Right atrium auricular region (tissue), 2 donors: ENCODE results near the gene SORCS1. TPM values are rescaled to one million over a fixed set of nuclear protein-coding genes. Genes with fewer than 3 reads are reported as not detected.

Source experiments
- DNase-seq: peaks from one replicate; pipeline ENCODE4 v3.0.0-alpha.2; 2019; ENCODE audit warnings: low spot score
- H3K27ac ChIP-seq, 2 donors: fragments of 200-600 bp; sonication (generic); 1 replicate in 1 of 2; 2 replicates in 1 of 2; pipeline ENCODE4 v1.5.1; 2016 to 2019
- H3K27me3 ChIP-seq, 2 donors: fragments of 200-600 bp; sonication (generic); one replicate each; pipeline versions ENCODE4 v1.5.1 to v1.6.0; 2017 to 2019
- H3K36me3 ChIP-seq: fragments of 200-600 bp; sonication (generic); one replicate; pipeline ENCODE4 v1.5.1; 2016
- H3K4me1 ChIP-seq, 2 donors: fragments of 200-600 bp; sonication (generic); one replicate each; pipeline versions ENCODE4 v1.5.1 to v1.6.0; 2017 to 2019
- H3K4me3 ChIP-seq, 2 donors: fragments of 200-600 bp; sonication (generic); 1 replicate in 1 of 2; 2 replicates in 1 of 2; pipeline ENCODE4 v1.5.1; 2017 to 2019; ENCODE audit warnings: mild to moderate bottlenecking in 1 of 2, moderate library complexity in 1 of 2
- H3K9me3 ChIP-seq, 2 donors: fragments of 200-600 bp; sonication (generic); one replicate each; pipeline ENCODE4 v1.5.1; 2019
- CTCF ChIP-seq, 2 donors: fragments of 200-600 bp; sonication (generic); IDR thresholded peaks; one replicate each; pipeline ENCODE4 v1.5.1; 2019; ENCODE audit warnings: antibody characterized with exemption in 2 of 2
- total RNA-seq, 2 donors: library from RNA; depleted of rRNA; stranded (reverse); fragments of >200 nt; gene quantifications; one replicate each; pipeline ENCODE4 v1.1.0, GENCODE V29; 2016

SORCS1 gene
- total RNA-seq, 2 donors from 2014 or later = 1.6 to 4.2 TPM

- Histone ChIP-seq H3K27ac (no peak overlapping the region), H3K4me3 (no peak overlapping the region), H3K36me3 (no peaks in the 10 kb centered on the region), H3K4me1 (no peaks in the 10 kb centered on the region), H3K27me3 (no peaks in the 10 kb centered on the region), H3K9me3 (no peaks in the 10 kb centered on the region)
- no peak for DNase-seq
- TF ChIP-seq CTCF (IDR thresholded peaks at IDR 0.05) = no peak
Measured at GRCh38 chr10:106910666-106911065, 253.8 kb downstream of the SORCS1 start.

- Histone ChIP-seq H3K27ac (no peak overlapping the region), H3K36me3 (no peaks in the 10 kb centered on the region), H3K9me3 (no peaks in the 10 kb centered on the region), H3K27me3 (no peaks in the 10 kb centered on the region), H3K4me3 (no peak overlapping the region), H3K4me1 (no peaks in the 10 kb centered on the region)
- no peak for DNase-seq
- no peak for TF ChIP-seq CTCF (IDR thresholded peaks at IDR 0.05)
Measured at GRCh38 chr10:106908225-106908624, 256.3 kb downstream of the SORCS1 start.

- Histone ChIP-seq H3K9me3 (no peaks in the 10 kb centered on the region), H3K4me1 (no peaks in the 10 kb centered on the region), H3K27ac (no peak overlapping the region), H3K36me3 (no peaks in the 10 kb centered on the region), H3K27me3 (no peaks in the 10 kb centered on the region), H3K4me3 (no peak overlapping the region)
- TF ChIP-seq CTCF (IDR thresholded peaks at IDR 0.05) = no peak
- no peak for DNase-seq
Measured at GRCh38 chr10:106904209-106904608, 260.3 kb downstream of the SORCS1 start.

- no peak for DNase-seq
- no peak for TF ChIP-seq CTCF (IDR thresholded peaks at IDR 0.05)
- no peak overlapping the region for H3K4me3 ChIP-seq
Measured at GRCh38 chr10:106903180-106903579, 261.3 kb downstream of the SORCS1 start.

GRCh38 chr10:106900016-106900652, 264.4 kb downstream of the SORCS1 start:
- no peaks in the 10 kb centered on the region for H3K36me3 ChIP-seq
- no peaks in the 10 kb centered on the region for H3K9me3 ChIP-seq
- no peak overlapping the region for H3K4me3 ChIP-seq
- no peak for DNase-seq
- no peaks in the 10 kb centered on the region for H3K4me1 ChIP-seq
- no peak for TF ChIP-seq CTCF (IDR thresholded peaks at IDR 0.05)
- no peak overlapping the region for H3K27ac ChIP-seq
- no peaks in the 10 kb centered on the region for H3K27me3 ChIP-seq

More at GRCh38 chr10:106903180-106903579, 261.3 kb downstream of the SORCS1 start:
- no peaks in the 10 kb centered on the region for H3K4me1 ChIP-seq
- no peaks in the 10 kb centered on the region for H3K9me3 ChIP-seq
- H3K27ac ChIP-seq = no peak overlapping the region
- no peaks in the 10 kb centered on the region for H3K36me3 ChIP-seq
- no peaks in the 10 kb centered on the region for H3K27me3 ChIP-seq

GRCh38 chr10:106898446-106898845, 266.1 kb downstream of the SORCS1 start:
- no peaks in the 10 kb centered on the region for H3K36me3 ChIP-seq
- DNase-seq = no peak
- H3K27me3 ChIP-seq = no peaks in the 10 kb centered on the region
- H3K9me3 ChIP-seq = no peaks in the 10 kb centered on the region
- TF ChIP-seq CTCF (IDR thresholded peaks at IDR 0.05) = no peak
- H3K27ac ChIP-seq = no peak overlapping the region
- H3K4me3 ChIP-seq = no peak overlapping the region
- no peaks in the 10 kb centered on the region for H3K4me1 ChIP-seq
